ENCODE results near the gene RTN4R. TPM values are rescaled to one million over a fixed set of nuclear protein-coding genes. Genes with fewer than 3 reads are reported as not detected.

The RTN4R gene
- total RNA-seq, 1 donor from 2014 or later, result 4.2 TPM

DNA sequence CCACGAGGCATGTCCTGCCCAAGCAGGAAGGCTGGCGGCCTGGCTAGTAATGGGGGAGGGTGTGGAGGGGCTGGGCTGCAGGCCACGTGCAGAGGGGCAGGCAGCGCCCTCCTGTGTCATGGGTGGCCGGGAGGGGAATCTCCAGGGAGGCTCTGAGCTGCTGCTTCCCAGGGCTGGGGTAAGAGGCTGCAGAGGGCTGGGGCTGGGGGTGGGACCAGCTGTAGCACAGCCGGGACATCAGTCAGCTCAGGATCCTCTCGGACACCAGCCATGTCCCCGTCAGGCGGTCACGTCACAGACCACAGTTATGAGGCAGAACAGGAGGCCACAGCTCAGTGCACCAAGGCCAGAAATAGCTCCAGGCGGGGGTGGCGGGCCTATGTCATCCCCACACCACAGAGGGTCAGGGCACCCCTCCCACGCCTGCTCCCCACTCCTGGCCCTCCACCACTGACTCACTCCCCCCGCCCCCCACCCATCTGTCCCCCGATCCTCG lies 21.1 kb downstream of the RTN4R start:
- peaks cover 34% of the 10 kb centered on the region for H3K4me1 ChIP-seq
- no peak overlapping the region for H3K27ac ChIP-seq
- TF ChIP-seq, protein P1, sequence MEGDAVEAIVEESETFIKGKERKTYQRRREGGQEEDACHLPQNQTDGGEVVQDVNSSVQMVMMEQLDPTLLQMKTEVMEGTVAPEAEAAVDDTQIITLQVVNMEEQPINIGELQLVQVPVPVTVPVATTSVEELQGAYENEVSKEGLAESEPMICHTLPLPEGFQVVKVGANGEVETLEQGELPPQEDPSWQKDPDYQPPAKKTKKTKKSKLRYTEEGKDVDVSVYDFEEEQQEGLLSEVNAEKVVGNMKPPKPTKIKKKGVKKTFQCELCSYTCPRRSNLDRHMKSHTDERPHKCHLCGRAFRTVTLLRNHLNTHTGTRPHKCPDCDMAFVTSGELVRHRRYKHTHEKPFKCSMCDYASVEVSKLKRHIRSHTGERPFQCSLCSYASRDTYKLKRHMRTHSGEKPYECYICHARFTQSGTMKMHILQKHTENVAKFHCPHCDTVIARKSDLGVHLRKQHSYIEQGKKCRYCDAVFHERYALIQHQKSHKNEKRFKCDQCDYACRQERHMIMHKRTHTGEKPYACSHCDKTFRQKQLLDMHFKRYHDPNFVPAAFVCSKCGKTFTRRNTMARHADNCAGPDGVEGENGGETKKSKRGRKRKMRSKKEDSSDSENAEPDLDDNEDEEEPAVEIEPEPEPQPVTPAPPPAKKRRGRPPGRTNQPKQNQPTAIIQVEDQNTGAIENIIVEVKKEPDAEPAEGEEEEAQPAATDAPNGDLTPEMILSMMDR (IDR thresholded peaks at IDR 0.05), result no peak
- H3K9me3 ChIP-seq, result no peaks in the 10 kb centered on the region
- DNase-seq (ENCODE audit: extremely low spot score in 2 of 2), result no peak
- H3K27me3 ChIP-seq, result no peaks in the 10 kb centered on the region
- intact Hi-C loops (cut with DNase I), result no loop called here
- H3K36me3 ChIP-seq, result no peaks in the 10 kb centered on the region
- no peak overlapping the region for H3K4me3 ChIP-seq

DNA sequence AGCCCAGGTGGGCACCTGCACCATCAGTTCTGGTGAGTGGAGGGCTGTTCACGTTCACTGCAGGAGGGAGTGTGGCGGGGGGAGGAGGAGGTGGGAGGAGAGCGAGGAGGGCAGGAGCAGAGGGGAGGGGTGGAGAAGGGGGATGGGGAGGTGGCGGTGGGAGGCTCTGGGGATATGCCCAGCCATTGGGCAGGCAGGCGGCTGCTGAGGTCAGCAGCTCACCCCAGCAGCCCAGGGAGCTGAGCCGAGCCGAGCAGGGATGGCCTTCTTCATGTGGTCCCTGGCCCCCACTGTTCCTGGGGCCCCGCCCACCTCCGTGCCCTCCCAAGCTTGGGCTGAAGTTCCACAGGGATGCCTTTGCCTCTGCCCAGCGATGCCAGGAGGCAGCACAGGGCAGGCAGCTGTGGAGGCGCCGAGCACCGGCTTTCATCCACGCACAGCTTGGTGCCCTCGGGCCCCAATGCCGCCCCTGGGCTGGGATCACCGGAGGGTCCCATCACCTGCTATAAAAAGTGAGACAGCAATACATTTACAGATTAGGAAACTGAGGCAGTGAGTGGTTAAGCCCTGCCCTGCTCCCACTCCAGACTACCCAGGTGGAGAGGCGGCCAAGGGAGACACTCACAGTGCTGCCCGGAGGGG lies 21.6 kb downstream of the RTN4R start:
- Histone ChIP-seq H3K4me3 (no peak overlapping the region), H3K36me3 (no peaks in the 10 kb centered on the region), H3K4me1 (peaks cover 34% of the 10 kb centered on the region), H3K9me3 (no peaks in the 10 kb centered on the region), H3K27ac (no peak overlapping the region), H3K27me3 (no peaks in the 10 kb centered on the region)
- intact Hi-C loops (cut with DNase I), result no loop called here
- TF ChIP-seq, protein P1 (IDR thresholded peaks at IDR 0.05), result no peak
- TF ChIP-seq POLR2A (IDR thresholded peaks at IDR 0.05) (no peak), POLR2AphosphoS5 (IDR thresholded peaks at IDR 0.05; ENCODE audit: insufficient read depth in 1 of 2, low read depth in 1 of 2) (no peak)
- no peak for DNase-seq (ENCODE audit: extremely low spot score in 2 of 2)

DNA sequence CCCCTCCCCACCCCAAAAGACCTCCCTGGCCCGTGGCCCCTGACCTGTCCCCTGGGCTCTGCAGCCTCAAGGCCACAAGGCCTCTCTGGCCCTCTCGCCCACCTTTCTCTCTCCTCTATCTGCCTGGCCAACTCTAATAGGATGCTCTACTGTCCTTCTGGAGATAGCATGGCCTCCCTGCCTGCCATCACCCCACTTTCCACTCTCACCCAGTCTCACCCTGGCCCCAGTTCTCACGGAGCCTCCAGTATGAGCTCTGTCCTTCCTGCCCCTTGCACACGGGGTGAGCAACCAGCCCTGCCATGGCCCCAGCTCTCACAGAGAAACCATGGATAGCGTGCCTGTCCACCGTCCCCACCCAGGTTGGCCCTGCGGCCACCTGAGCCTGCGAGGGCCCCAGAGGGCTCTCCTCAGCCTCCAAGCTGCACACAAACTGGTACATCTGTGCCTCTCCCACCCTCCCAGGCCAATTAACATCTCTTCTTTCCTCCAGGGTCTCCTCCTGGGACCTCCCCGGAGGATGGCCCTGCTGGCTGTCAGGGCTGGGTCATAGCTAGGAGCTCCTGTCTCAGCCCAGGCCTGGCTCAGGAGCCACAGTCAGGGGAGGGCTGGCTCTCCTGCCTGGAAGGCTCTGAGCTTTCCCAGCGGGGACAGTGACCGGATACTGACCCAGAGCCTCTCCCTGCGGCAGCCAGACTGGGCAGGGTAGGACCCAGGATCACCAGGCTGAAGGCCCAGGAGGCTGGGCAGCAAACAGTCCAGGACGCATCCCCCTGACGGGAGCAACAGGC lies 22.3 kb downstream of the RTN4R start:
- no peaks in the 10 kb centered on the region for H3K9me3 ChIP-seq
- DNase-seq (ENCODE audit: extremely low spot score in 2 of 2), result no peak
- no peak overlapping the region for H3K4me3 ChIP-seq
- H3K36me3 ChIP-seq, result no peaks in the 10 kb centered on the region
- peaks cover 34% of the 10 kb centered on the region for H3K4me1 ChIP-seq
- no peaks in the 10 kb centered on the region for H3K27me3 ChIP-seq
- no peak overlapping the region for H3K27ac ChIP-seq
- intact Hi-C loops (cut with DNase I), result no loop called here
- TF ChIP-seq, protein P1 (IDR thresholded peaks at IDR 0.05), result no peak
- TF ChIP-seq POLR2AphosphoS5 (IDR thresholded peaks at IDR 0.05; ENCODE audit: insufficient read depth in 1 of 2, low read depth in 1 of 2) (no peak), POLR2A (IDR thresholded peaks at IDR 0.05) (no peak)

DNA sequence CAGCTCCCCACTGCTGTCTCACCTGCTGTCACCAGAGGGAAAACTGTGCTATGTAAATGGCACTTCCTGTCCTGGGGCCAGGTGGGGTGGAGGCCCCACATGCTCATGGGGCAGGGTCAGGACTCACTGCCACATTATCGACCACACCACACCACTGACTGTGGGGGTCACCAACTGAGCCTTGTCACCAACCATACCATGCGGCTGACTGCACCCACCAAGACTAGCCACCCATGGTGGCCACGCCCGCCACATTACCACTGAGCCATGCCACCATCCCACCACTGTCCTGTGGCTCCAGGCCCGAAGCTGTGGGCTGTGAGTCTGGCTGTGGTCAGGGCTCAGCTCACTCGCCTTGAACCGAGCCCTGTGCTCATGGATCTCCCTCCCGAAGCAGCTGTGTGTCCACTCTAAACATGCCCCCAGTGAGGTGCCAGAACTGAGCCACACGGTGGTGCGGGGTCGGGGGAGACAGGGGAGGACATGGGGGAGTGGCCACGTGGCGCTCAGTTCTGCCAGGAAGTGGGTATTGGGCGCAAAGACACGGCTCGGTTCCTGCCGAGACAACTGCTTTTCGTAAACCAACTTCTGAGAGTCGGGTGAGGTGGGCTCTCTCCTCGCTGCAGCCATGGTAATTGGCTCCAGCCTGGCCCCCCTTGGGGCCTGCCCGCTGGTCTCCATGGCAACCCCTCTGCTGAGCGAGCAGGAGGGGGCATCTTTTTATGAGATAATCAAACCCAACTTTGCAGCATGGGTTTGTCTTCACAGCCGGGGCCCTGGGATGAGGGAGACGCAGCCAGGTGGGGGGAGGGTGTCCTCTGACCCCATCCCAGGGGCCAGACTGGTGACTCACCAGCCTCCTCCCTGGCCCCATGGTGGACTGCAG lies 23.2 kb downstream of the RTN4R start:
- no peak for TF ChIP-seq POLR2AphosphoS5 (IDR thresholded peaks at IDR 0.05; ENCODE audit: insufficient read depth in 1 of 2, low read depth in 1 of 2)
- TF ChIP-seq, protein P1 (IDR thresholded peaks at IDR 0.05), result no peak
- no peak for DNase-seq (ENCODE audit: extremely low spot score in 2 of 2)
- Histone ChIP-seq H3K4me1 (peaks cover 36% of the 10 kb centered on the region), H3K4me3 (no peak overlapping the region), H3K36me3 (no peaks in the 10 kb centered on the region), H3K27me3 (no peaks in the 10 kb centered on the region), H3K27ac (no peak overlapping the region), H3K9me3 (no peaks in the 10 kb centered on the region)
- intact Hi-C loops (cut with DNase I), result no loop called here
